RWPE1 (cell line): ENCODE data around the gene RER1.

ENCODE experiments used
- CTCF ChIA-PET: fragments of 350-600 bp; sonication (Branson Sonifier 250); formaldehyde crosslinking; extraction: SDS; loops from one replicate; lab custom pipeline; 2021; lab: Yijun Ruan, JAX
- POLR2A ChIA-PET: fragments of 400-600 bp; formaldehyde crosslinking; extraction: SDS; loops from one replicate; lab custom pipeline; 2020; ENCODE audit warnings: antibody characterized with exemption; ENCODE audit not compliant: low non-redundant PET; lab: Yijun Ruan, JAX
- DNase-seq: peaks from one replicate; pipeline ENCODE4 v3.0.0; 2012; ENCODE audit warnings: low spot score
- H3K27ac ChIP-seq: fragments of 450-650 bp; 2 replicates; pipeline ENCODE4 v1.5.1; 2017
- CTCF ChIP-seq: fragments of 450-650 bp; conservative IDR thresholded peaks from 2 replicates; pipeline ENCODE4 v1.5.1; 2017; ENCODE audit warnings: low read depth, mild to moderate bottlenecking

Gene RER1

GRCh38 chr1:2427976-2428375 lies 36.3 kb downstream of the RER1 start:
- ChIA-PET CTCF (interaction anchor here (2.5 kb wide), 1 partner anchor 13 kb away, joined by 10 read pairs; no protein-coding TSS in a partner anchor), POLR2A (interaction anchor here (0.5 to 0.9 kb wide), 3 partner anchors 8 to 71 kb away, joined by 3 to 5 read pairs (median 3); no protein-coding TSS in a partner anchor)
- no peak for TF ChIP-seq CTCF
- H3K27ac ChIP-seq: peak overlapping the region; percentile 96
- DNase-seq: no peak

- POLR2A ChIA-PET: interaction anchor here (0.6 to 0.9 kb wide), 2 partner anchors 9 to 70 kb away, joined by 3 read pairs; no protein-coding TSS in a partner anchor
- CTCF ChIA-PET: no interaction called here
- TF ChIP-seq CTCF: no peak
- peak overlapping the region; percentile 96 for H3K27ac ChIP-seq
- DNase-seq: peak; percentile 78
Measured at GRCh38 chr1:2428490-2428889, 36.8 kb downstream of the RER1 start.

- ChIA-PET CTCF (interaction anchor here (1.6 kb wide), 1 partner anchor 15 kb away, joined by 6 read pairs; no protein-coding TSS in a partner anchor), POLR2A (no interaction called here)
- DNase-seq: no peak
- no peak; the same call in 1 of the 2 replicates for TF ChIP-seq CTCF
- H3K27ac ChIP-seq: peak overlapping the region; percentile 96
Measured at GRCh38 chr1:2429780-2430591, 38.3 kb downstream of the RER1 start.

GRCh38 chr1:2430592-2430973 lies 38.9 kb downstream of the RER1 start:
- POLR2A ChIA-PET: interaction anchor here (1.0 kb wide), 1 partner anchor 19 kb away, joined by 4 read pairs; no protein-coding TSS in a partner anchor
- no peak for TF ChIP-seq CTCF
- CTCF ChIA-PET: interaction anchor here (0.7 kb wide), 1 partner anchor 36 kb away, joined by 4 read pairs; no protein-coding TSS in a partner anchor
- H3K27ac ChIP-seq: peak overlapping the region; percentile 96
- DNase-seq: no peak

GRCh38 chr1:2431103-2431502 lies 39.5 kb downstream of the RER1 start:
- ChIA-PET POLR2A (interaction anchor here (1.0 kb wide), 1 partner anchor 18 kb away, joined by 4 read pairs; no protein-coding TSS in a partner anchor), CTCF (interaction anchor here (0.7 kb wide), 1 partner anchor 35 kb away, joined by 4 read pairs; no protein-coding TSS in a partner anchor)
- peak overlapping the region; percentile 96 for H3K27ac ChIP-seq
- DNase-seq: peak; percentile 61
- TF ChIP-seq CTCF: no peak

GRCh38 chr1:2431518-2431917 lies 39.9 kb downstream of the RER1 start:
- CTCF ChIA-PET: interaction anchor here (1.4 kb wide), 1 partner anchor 18 kb away, joined by 4 read pairs; no protein-coding TSS in a partner anchor
- TF ChIP-seq CTCF: no peak
- H3K27ac ChIP-seq: peak overlapping the region; percentile 96
- DNase-seq: no peak
- POLR2A ChIA-PET: interaction anchor here (1.0 kb wide), 1 partner anchor 18 kb away, joined by 4 read pairs; no protein-coding TSS in a partner anchor
